SK-N-MC (cell line): Measurements from ENCODE around the gene RPS3.

Experiments
- EZH2 ChIP-seq: fragments of 200-600 bp; sonication (generic); IDR thresholded peaks from one replicate; pipeline ENCODE4 v1.6.1; 2017; ENCODE audit warnings: antibody characterized with exemption
- POLR2AphosphoS5 ChIP-seq: IDR thresholded peaks from 2 replicates; pipeline ENCODE4 v1.6.1; 2012; ENCODE audit warnings: mild to moderate bottlenecking, low read depth, low read length, borderline replicate concordance

- TF ChIP-seq EZH2 (no peak), POLR2AphosphoS5 (no peak)
Measured at GRCh38 chr11:75350122-75350742, 49.1 kb upstream of the RPS3 start.
